ENCODE results near the gene MGLL.

MGLL gene

GRCh38 chr3:127815641-127816605 lies 6.4 kb downstream of the MGLL start:
- no peak overlapping the region for H3K4me3 ChIP-seq (ENCODE audit: low read length)
- no peak for DNase-seq (ENCODE audit: low read depth)
- TF ChIP-seq, protein P1, sequence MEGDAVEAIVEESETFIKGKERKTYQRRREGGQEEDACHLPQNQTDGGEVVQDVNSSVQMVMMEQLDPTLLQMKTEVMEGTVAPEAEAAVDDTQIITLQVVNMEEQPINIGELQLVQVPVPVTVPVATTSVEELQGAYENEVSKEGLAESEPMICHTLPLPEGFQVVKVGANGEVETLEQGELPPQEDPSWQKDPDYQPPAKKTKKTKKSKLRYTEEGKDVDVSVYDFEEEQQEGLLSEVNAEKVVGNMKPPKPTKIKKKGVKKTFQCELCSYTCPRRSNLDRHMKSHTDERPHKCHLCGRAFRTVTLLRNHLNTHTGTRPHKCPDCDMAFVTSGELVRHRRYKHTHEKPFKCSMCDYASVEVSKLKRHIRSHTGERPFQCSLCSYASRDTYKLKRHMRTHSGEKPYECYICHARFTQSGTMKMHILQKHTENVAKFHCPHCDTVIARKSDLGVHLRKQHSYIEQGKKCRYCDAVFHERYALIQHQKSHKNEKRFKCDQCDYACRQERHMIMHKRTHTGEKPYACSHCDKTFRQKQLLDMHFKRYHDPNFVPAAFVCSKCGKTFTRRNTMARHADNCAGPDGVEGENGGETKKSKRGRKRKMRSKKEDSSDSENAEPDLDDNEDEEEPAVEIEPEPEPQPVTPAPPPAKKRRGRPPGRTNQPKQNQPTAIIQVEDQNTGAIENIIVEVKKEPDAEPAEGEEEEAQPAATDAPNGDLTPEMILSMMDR (conservative IDR thresholded peaks at IDR 0.05; ENCODE audit: low read length): no peak

DNA sequence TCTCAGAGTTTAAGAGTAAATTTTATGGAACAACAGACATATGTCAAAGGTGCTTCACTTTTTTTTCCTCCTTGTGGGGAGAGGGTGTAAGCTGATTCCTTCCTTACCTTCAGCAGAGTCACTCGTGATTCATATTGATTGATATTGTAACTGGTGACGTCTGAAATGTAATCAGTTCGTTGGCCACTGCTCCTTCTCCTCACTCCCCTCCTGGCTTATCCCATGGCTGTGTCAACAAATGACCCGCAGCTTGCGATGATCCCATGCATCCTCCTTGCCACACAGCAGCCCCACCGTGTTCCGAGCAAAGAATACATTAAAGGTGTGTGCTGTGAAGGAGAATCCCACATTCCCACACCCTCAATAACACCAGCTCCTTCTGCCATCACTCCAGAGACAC lies 7.3 kb downstream of the MGLL start:
- H3K4me3 ChIP-seq (ENCODE audit: low read length): no peak overlapping the region
- TF ChIP-seq, protein P1 (conservative IDR thresholded peaks at IDR 0.05; ENCODE audit: low read length): no peak
- DNase-seq (ENCODE audit: low read depth): no peak

GRCh38 chr3:127814325-127814781 lies 8.0 kb downstream of the MGLL start:
- TF ChIP-seq, protein P1 (conservative IDR thresholded peaks at IDR 0.05; ENCODE audit: low read length): no peak
- no peak overlapping the region for H3K4me3 ChIP-seq (ENCODE audit: low read length)
- DNase-seq (ENCODE audit: low read depth): no peak

GRCh38 chr3:127812151-127812550 lies 10.2 kb downstream of the MGLL start:
- TF ChIP-seq, protein P1 (conservative IDR thresholded peaks at IDR 0.05; ENCODE audit: low read length): no peak
- DNase-seq (ENCODE audit: low read depth): no peak
- H3K4me3 ChIP-seq (ENCODE audit: low read length): no peak overlapping the region

DNA sequence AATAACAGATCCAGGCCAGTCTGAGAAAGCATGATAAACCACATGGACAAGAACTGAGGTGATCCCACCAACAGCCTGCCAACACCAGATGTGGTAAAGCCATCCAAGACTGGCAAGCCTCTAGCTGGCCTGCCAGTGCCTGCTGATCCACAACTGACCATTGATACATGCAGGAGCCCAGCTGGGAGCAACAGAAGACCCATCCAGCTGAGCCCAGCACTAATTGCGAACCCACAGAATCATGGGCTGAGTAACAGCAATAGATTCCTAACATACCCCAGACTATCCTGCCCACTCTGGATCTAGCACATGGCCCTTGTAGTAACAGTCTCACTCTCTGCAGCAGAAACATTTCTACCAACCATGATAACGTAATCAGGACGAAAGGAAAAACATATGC lies 10.6 kb downstream of the MGLL start:
- no peak overlapping the region for H3K4me3 ChIP-seq (ENCODE audit: low read length)
- TF ChIP-seq, protein P1 (conservative IDR thresholded peaks at IDR 0.05; ENCODE audit: low read length): no peak
- DNase-seq (ENCODE audit: low read depth): no peak

DNA sequence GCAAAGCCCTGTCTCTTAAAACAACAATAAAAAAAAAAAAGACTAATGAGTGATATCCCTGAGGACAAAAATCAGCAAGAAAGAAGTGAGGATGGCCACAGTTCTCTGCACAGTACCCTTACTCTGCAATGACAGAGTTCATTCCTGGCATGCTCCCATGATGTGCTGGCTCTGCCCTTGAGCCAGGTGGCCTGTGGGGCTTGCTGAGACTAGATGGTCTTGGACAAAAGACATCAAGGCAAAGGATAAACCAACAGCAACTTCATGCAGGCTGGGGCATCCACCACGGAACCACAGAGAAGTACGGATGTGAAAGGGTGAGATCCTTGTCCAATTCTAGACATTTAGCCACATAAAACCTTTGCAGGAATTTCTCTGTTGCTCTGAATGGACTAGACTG lies 12.7 kb downstream of the MGLL start:
- no peak for DNase-seq (ENCODE audit: low read depth)
- no peak overlapping the region for H3K4me3 ChIP-seq (ENCODE audit: low read length)
- TF ChIP-seq, protein P1 (conservative IDR thresholded peaks at IDR 0.05; ENCODE audit: low read length): no peak

GRCh38 chr3:127809211-127809610 lies 13.1 kb downstream of the MGLL start:
- TF ChIP-seq, protein P1 (conservative IDR thresholded peaks at IDR 0.05; ENCODE audit: low read length): no peak

More at GRCh38 chr3:127809211-127809610, 13.1 kb downstream of the MGLL start:
- no peak for DNase-seq (ENCODE audit: low read depth)
- H3K4me3 ChIP-seq (ENCODE audit: low read length): no peak overlapping the region
